IMR-90 (cell line): ENCODE results near the gene SOX5. TPM values are rescaled to one million over a fixed set of nuclear protein-coding genes. Genes with fewer than 3 reads are reported as not detected.

ENCODE experiments used
- ATAC-seq: fragments of 200-7000 bp; cut with Tn5 transposase; 2 replicates; pipeline ENCODE4 v1.9.1; 2020; ENCODE audit warnings: low read depth, mild to moderate bottlenecking, moderate library complexity
- BruUV-seq: library from RNA; stranded (reverse); fragments of 400-500 nt; replicated peaks from 2 replicates; lab custom pipeline; 2021; lab: Mats Ljungman, UMichigan
- CTCF ChIA-PET: fragments of 300-600 bp; formaldehyde crosslinking; extraction: SDS; loops from one replicate; lab custom pipeline; 2021; ENCODE audit warnings: antibody characterized with exemption; lab: Yijun Ruan, JAX
- POLR2A ChIA-PET: fragments of 300-600 bp; sonication (Branson Sonifier 250); formaldehyde crosslinking; loops from one replicate; lab custom pipeline; 2022; ENCODE audit warnings: antibody characterized with exemption; ENCODE audit not compliant: unreplicated experiment; lab: Charles Lee
- DNase-seq: peaks from one replicate; pipeline ENCODE4 v3.0.0; 2013
- H2AFZ ChIP-seq: replicated peaks from 2 replicates; pipeline ENCODE3; 2013; ENCODE audit warnings: low read length, mild to moderate bottlenecking; ENCODE audit not compliant: poor library complexity
- H2AK5ac ChIP-seq: 2 replicates; pipeline ENCODE4 v1.6.1; 2013; ENCODE audit warnings: low read depth, low read length, inconsistent platforms
- H2AK9ac ChIP-seq: replicated peaks from 2 replicates; pipeline ENCODE3; 2013; ENCODE audit warnings: mild to moderate bottlenecking, low read depth, low read length, moderate library complexity; ENCODE audit not compliant: poor library complexity
- H2BK120ac ChIP-seq: 2 replicates; pipeline ENCODE4 v1.6.1; 2013; ENCODE audit warnings: low read depth, low read length, inconsistent platforms
- H2BK15ac ChIP-seq: 3 replicates; pipeline ENCODE4 v1.6.1; 2013; ENCODE audit warnings: low read depth, low read length, inconsistent platforms
- H2BK20ac ChIP-seq: 2 replicates; pipeline ENCODE4 v1.6.1; 2013; ENCODE audit warnings: low read depth, mild to moderate bottlenecking, inconsistent platforms, low read length, moderate library complexity
- H2BK5ac ChIP-seq: 2 replicates; pipeline ENCODE4 v1.6.1; 2013; ENCODE audit warnings: mild to moderate bottlenecking, low read depth, low read length, inconsistent platforms; ENCODE audit not compliant: poor library complexity, severe bottlenecking
- H3K14ac ChIP-seq: replicated peaks from 2 replicates; pipeline ENCODE4 v1.6.1; 2013; ENCODE audit warnings: low read depth, low read length, inconsistent platforms
- H3K18ac ChIP-seq: 2 replicates; pipeline ENCODE4 v1.6.1; 2013; ENCODE audit warnings: low read depth, low read length, control low read depth
- H3K23ac ChIP-seq: 2 replicates; pipeline ENCODE4 v1.6.1; 2013; ENCODE audit warnings: low read depth, low read length, inconsistent platforms
- H3K27ac ChIP-seq: 2 replicates; pipeline ENCODE4 v1.5.1; 2013; ENCODE audit warnings: mild to moderate bottlenecking, control low read depth, low read length; ENCODE audit not compliant: insufficient read depth
- H3K27me3 ChIP-seq: 2 replicates; pipeline ENCODE4 v1.6.1; 2013; ENCODE audit warnings: low read length; ENCODE audit not compliant: control insufficient read depth, insufficient read depth
- H3K36me3 ChIP-seq: 2 replicates; pipeline ENCODE4 v1.6.1; 2013; ENCODE audit warnings: low read length, mixed read lengths; ENCODE audit not compliant: control insufficient read depth, insufficient read depth
- H3K4ac ChIP-seq: 2 replicates; pipeline ENCODE4 v1.6.1; 2013; ENCODE audit warnings: low read depth, low read length, inconsistent platforms
- H3K4me1 ChIP-seq: 2 replicates; pipeline ENCODE4 v1.6.1; 2013; ENCODE audit warnings: low read length, mixed read lengths; ENCODE audit not compliant: control insufficient read depth, insufficient read depth
- H3K4me2 ChIP-seq: 2 replicates; pipeline ENCODE4 v1.6.1; 2013; ENCODE audit warnings: low read depth, mild to moderate bottlenecking, control low read depth, low read length, moderate library complexity
- H3K4me3 ChIP-seq: 2 replicates; pipeline ENCODE4 v1.5.1; 2013; ENCODE audit warnings: low read depth, mild to moderate bottlenecking, control low read depth, low read length, moderate library complexity; ENCODE audit not compliant: insufficient read depth
- H3K56ac ChIP-seq: 2 replicates; pipeline ENCODE4 v1.6.1; 2013; ENCODE audit warnings: low read length, inconsistent platforms; ENCODE audit not compliant: insufficient read depth; ENCODE audit errors: extremely low read depth
- H3K79me1 ChIP-seq, 2 experiments: 2 replicates each; pipeline ENCODE4 v1.6.1; 2013; ENCODE audit warnings: low read length in 2 of 2, inconsistent platforms in 1 of 2, low read depth in 1 of 2
- H3K9ac ChIP-seq: 2 replicates; pipeline ENCODE4 v1.6.1; 2013; ENCODE audit warnings: low read depth, low read length, control low read depth
- H3K9me1 ChIP-seq: 2 replicates; pipeline ENCODE4 v1.6.1; 2013; ENCODE audit warnings: low read length, inconsistent platforms; ENCODE audit not compliant: insufficient read depth
- H3K9me3 ChIP-seq: 2 replicates; pipeline ENCODE4 v1.6.1; 2013; ENCODE audit warnings: low read length; ENCODE audit not compliant: control insufficient read depth, insufficient read depth
- H4K20me1 ChIP-seq: 2 replicates; pipeline ENCODE4 v1.6.1; 2013; ENCODE audit warnings: low read length, inconsistent platforms; ENCODE audit not compliant: insufficient read depth
- H4K5ac ChIP-seq: 2 replicates; pipeline ENCODE4 v1.6.1; 2013; ENCODE audit warnings: mild to moderate bottlenecking, low read depth, low read length, control low read depth
- H4K8ac ChIP-seq, 2 experiments: 2 replicates each; pipeline ENCODE4 v1.6.1; 2013; ENCODE audit warnings: low read depth in 2 of 2, low read length in 2 of 2, control low read depth in 1 of 2, inconsistent platforms in 1 of 2
- H4K91ac ChIP-seq: 2 replicates; pipeline ENCODE4 v1.6.1; 2013; ENCODE audit warnings: low read depth, low read length, inconsistent platforms; ENCODE audit not compliant: insufficient read depth
- BHLHE40 ChIP-seq: fragments of 150-350 bp; IDR thresholded peaks from 2 replicates; pipeline ENCODE4 v1.6.1; 2016; ENCODE audit warnings: mild to moderate bottlenecking, low read depth, low read length
- CEBPB ChIP-seq: IDR thresholded peaks from 2 replicates; pipeline ENCODE4 v1.6.1; 2012; ENCODE audit warnings: low read depth, low read length, improper control_type of control experiment
- FOS ChIP-seq: fragments of 150-350 bp; IDR thresholded peaks from 2 replicates; pipeline ENCODE4 v1.6.1; 2016; ENCODE audit warnings: low read depth, low read length
- MAFK ChIP-seq: IDR thresholded peaks from 2 replicates; pipeline ENCODE4 v1.6.1; 2012; ENCODE audit warnings: low read depth, low read length, improper control_type of control experiment
- MAZ ChIP-seq: IDR thresholded peaks from 2 replicates; pipeline ENCODE4 v1.6.1; 2012; ENCODE audit warnings: low read depth, mild to moderate bottlenecking, low read length, improper control_type of control experiment, moderate library complexity, borderline replicate concordance
- MXI1 ChIP-seq: IDR thresholded peaks from 2 replicates; pipeline ENCODE4 v1.6.1; 2012; ENCODE audit warnings: low read depth, mild to moderate bottlenecking, low read length, moderate library complexity, borderline replicate concordance
- NFE2L2 ChIP-seq: fragments of 150-350 bp; IDR thresholded peaks from 2 replicates; pipeline ENCODE4 v1.6.1; 2016; ENCODE audit warnings: low read depth, mild to moderate bottlenecking, low read length
- RFX5 ChIP-seq: IDR thresholded peaks from 2 replicates; pipeline ENCODE4 v1.8.0; 2012; ENCODE audit warnings: low read depth, mild to moderate bottlenecking, low read length, moderate library complexity
- WGBS, 2 experiments: methylation state at CpG; one replicate each; pipeline versions ENCODE4 v1.1.5 to v1.1.7; 2013; ENCODE audit warnings: missing lambda C conversion rate in 2 of 2; ENCODE audit not compliant: insufficient read length in 1 of 2; ENCODE audit errors: extremely low coverage in 2 of 2; 5-methylcytosine and 5-hydroxymethylcytosine counted together
- dilution Hi-C: fragments of 300-500 bp; cut with HindIII; formaldehyde crosslinking; loops from one replicate; pipeline ENCODE4 v1.14.3; 2018; ENCODE audit warnings: low sequenced_read_pairs; ENCODE audit not compliant: unreplicated experiment
- in situ Hi-C: fragments of 300-500 bp; cut with MboI; formaldehyde crosslinking; loops from 3 replicates; pipeline ENCODE4 v1.14.3; 2019; ENCODE audit warnings: low sequenced_read_pairs, inconsistent platforms, mixed read lengths
- intact Hi-C: fragments of 100-400 bp; cut with micrococcal nuclease; formaldehyde crosslinking; loops from 2 replicates; pipeline ENCODE4 v1.10.0; 2022
- polyA plus RNA-seq, 3 experiments: library from polyadenylated mRNA; depleted of rRNA; stranded (reverse); fragments of >200 nt; gene quantifications; 2 replicates each; pipeline ENCODE4 v1.2.3, GENCODE V29; 2012; ENCODE audit warnings: low replicate concordance in 1 of 3
- total RNA-seq: library from RNA; depleted of rRNA; stranded (reverse); fragments of >200 nt; gene quantifications from 2 replicates; pipeline ENCODE4 v1.2.3, GENCODE V29; 2012
- TF ChIP-seq, protein P1 (sequence below): fragments of 150-350 bp; IDR thresholded peaks from 2 replicates; pipeline ENCODE4 v1.6.1; 2017; ENCODE audit warnings: mild to moderate bottlenecking, antibody characterized with exemption, low read length, low read depth
- TF ChIP-seq, protein P2 (sequence below): fragments of 150-350 bp; IDR thresholded peaks from 2 replicates; pipeline ENCODE4 v1.6.1; 2016; ENCODE audit warnings: low read depth, mild to moderate bottlenecking, low read length, moderate library complexity, borderline replicate concordance

SOX5 gene
- total and polyA plus RNA-seq, 2 of the 4 experiments (the other 2 are of a cell fraction) = 1.1 to 13.1 TPM

DNA sequence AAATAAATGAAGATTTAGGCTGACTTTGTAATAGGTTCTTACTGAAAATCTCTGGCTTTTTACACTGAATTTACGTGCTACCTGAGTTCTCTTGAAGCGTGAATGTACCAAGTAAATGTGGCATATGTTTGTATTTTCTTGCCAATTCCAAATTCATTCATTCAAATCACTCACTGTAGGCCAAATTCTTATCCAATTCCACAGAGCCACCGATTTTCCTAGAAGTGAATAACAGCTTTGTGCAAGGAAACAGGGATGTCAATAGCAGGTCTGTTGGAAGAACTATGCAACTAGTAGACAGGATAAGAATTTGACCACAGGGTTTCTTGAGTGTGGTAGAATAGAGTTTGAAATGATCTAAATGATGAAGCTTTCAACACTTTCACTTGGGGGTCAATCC, 86.8 kb downstream of the SOX5 start:
- Histone ChIP-seq H3K18ac (no peak overlapping the region), H3K27ac (no peak overlapping the region), H2BK120ac (no peak overlapping the region), H3K9me1 (no peaks in the 10 kb centered on the region), H3K9ac (no peak overlapping the region), H4K5ac (no peak overlapping the region), H2AFZ (no peak overlapping the region), H3K36me3 (no peaks in the 10 kb centered on the region), H2AK9ac (no peak overlapping the region), H4K91ac (no peak overlapping the region), H3K56ac (no peak overlapping the region), H3K9me3 (no peaks in the 10 kb centered on the region; the same call in 1 of the 2 replicates), H3K4me1 (no peaks in the 10 kb centered on the region), H2BK5ac (no peak overlapping the region), H3K4ac (no peak overlapping the region), H3K14ac (no peak overlapping the region), H3K4me3 (no peak overlapping the region), H4K20me1 (no peaks in the 10 kb centered on the region), H2BK15ac (no peak overlapping the region), H3K4me2 (no peak overlapping the region), H2AK5ac (no peak overlapping the region), H3K79me1 (no peaks in the 10 kb centered on the region), H4K8ac (no peak overlapping the region), H3K27me3 (no peaks in the 10 kb centered on the region), H2BK20ac (no peak overlapping the region), H3K23ac (no peak overlapping the region)
- DNase-seq = no peak
- in situ Hi-C loops = no loop called here
- TF ChIP-seq CEBPB (no peak), MAFK (no peak), MAZ (no peak), FOS (no peak), BHLHE40 (no peak), MXI1 (no peak), NFE2L2 (no peak), RFX5 (no peak)
- TF ChIP-seq, protein P1, sequence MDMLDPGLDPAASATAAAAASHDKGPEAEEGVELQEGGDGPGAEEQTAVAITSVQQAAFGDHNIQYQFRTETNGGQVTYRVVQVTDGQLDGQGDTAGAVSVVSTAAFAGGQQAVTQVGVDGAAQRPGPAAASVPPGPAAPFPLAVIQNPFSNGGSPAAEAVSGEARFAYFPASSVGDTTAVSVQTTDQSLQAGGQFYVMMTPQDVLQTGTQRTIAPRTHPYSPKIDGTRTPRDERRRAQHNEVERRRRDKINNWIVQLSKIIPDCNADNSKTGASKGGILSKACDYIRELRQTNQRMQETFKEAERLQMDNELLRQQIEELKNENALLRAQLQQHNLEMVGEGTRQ = no peak
- TF ChIP-seq, protein P2, sequence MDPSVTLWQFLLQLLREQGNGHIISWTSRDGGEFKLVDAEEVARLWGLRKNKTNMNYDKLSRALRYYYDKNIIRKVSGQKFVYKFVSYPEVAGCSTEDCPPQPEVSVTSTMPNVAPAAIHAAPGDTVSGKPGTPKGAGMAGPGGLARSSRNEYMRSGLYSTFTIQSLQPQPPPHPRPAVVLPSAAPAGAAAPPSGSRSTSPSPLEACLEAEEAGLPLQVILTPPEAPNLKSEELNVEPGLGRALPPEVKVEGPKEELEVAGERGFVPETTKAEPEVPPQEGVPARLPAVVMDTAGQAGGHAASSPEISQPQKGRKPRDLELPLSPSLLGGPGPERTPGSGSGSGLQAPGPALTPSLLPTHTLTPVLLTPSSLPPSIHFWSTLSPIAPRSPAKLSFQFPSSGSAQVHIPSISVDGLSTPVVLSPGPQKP = no peak
- intact Hi-C loops = no loop called here
- WGBS, 2 experiments = no CpG with 5 or more reads among the region's 3 CpGs
- ChIA-PET POLR2A (no interaction called here), CTCF (no interaction called here)
- no TSS peak for BruUV-seq
- dilution Hi-C loops = no loop called here
- no peak for ATAC-seq
